DND-41 (cell line): ENCODE data around the gene KIF2C.

Source experiments
- EZH2 ChIP-seq: IDR thresholded peaks from 3 replicates; pipeline ENCODE4 v1.6.1; 2012; ENCODE audit warnings: borderline replicate concordance, low read depth, mild to moderate bottlenecking, moderate library complexity, low read length, inconsistent platforms; ENCODE audit not compliant: severe bottlenecking
- TF ChIP-seq, protein P1 (sequence below): IDR thresholded peaks from 2 replicates; pipeline ENCODE4 v1.5.1; 2012; ENCODE audit warnings: borderline replicate concordance, low read length, moderate library complexity, mild to moderate bottlenecking; ENCODE audit not compliant: poor library complexity, severe bottlenecking; ENCODE audit errors: extremely low read depth

DNA sequence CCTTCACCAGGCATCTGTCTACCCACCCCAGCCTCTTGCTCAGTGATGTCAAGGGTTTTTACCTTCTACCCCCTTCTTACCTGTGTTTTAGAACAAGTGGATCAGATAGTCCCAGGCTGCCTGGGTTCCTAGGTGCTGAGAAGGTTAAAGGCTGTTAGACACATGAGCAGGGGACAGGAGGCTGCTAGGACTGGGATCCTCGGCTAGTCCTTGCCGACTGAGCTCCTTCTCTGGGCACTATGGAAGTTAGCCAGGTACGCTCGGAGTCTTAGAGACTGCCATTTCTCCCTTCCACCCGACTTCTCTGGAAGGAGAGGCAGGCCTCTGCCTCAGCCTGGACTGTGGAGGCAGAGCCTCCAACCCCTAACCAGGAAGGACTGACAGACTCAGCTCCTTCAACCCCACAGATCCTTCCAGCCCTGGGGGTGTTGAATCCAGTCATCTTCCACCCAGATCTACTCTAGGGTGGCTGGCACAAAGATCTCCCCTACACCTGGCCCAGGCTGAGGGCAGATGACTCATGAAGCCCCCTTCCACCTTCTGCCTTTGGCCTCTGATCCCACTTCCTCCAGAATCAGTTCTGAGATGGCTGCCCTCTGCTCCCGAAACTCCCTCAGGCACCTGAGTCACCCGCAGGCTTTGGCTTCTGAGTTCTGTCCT, 67.2 kb downstream of the KIF2C start, which contains the start of gene DYNLT4:
- TF ChIP-seq, protein P1, sequence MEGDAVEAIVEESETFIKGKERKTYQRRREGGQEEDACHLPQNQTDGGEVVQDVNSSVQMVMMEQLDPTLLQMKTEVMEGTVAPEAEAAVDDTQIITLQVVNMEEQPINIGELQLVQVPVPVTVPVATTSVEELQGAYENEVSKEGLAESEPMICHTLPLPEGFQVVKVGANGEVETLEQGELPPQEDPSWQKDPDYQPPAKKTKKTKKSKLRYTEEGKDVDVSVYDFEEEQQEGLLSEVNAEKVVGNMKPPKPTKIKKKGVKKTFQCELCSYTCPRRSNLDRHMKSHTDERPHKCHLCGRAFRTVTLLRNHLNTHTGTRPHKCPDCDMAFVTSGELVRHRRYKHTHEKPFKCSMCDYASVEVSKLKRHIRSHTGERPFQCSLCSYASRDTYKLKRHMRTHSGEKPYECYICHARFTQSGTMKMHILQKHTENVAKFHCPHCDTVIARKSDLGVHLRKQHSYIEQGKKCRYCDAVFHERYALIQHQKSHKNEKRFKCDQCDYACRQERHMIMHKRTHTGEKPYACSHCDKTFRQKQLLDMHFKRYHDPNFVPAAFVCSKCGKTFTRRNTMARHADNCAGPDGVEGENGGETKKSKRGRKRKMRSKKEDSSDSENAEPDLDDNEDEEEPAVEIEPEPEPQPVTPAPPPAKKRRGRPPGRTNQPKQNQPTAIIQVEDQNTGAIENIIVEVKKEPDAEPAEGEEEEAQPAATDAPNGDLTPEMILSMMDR = no peak
- TF ChIP-seq EZH2 = no peak
